K562 (cell line): Measurements from ENCODE around the gene MAGI2. TPM values are rescaled to one million over a fixed set of nuclear protein-coding genes. Genes with fewer than 3 reads are reported as not detected.

Experiments
- ATAC-seq: fragments of 200-7000 bp; cut with Tn5 transposase; 3 replicates; pipeline ENCODE4 v1.9.1; 2020; ENCODE audit warnings: moderate library complexity
- BruUV-seq: library from RNA; stranded (reverse); fragments of 400-500 nt; replicated peaks from 2 replicates; lab custom pipeline; 2021; lab: Mats Ljungman, UMichigan
- CTCF ChIA-PET: fragments of 300-600 bp; formaldehyde crosslinking; extraction: SDS; loops from one replicate; lab custom pipeline; 2021; ENCODE audit warnings: low intra/inter-chr PET ratio; lab: Yijun Ruan, JAX
- POLR2A ChIA-PET: fragments of 300-600, 350-650 bp; sonication (Branson Sonifier 250); formaldehyde crosslinking; extraction: SDS; loops from one replicate; lab custom pipeline; 2021; ENCODE audit warnings: antibody characterized with exemption, inconsistent platforms; lab: Yijun Ruan, JAX
- DNase-seq, 4 experiments: peaks; one replicate each; pipeline versions ENCODE4 v3.0.0 to v3.0.0-alpha.2; 2011 to 2018; ENCODE audit warnings: low spot score in 3 of 4, mixed read lengths in 3 of 4; ENCODE audit errors: extremely low read depth in 1 of 4
- FAIRE-seq: peaks from 2 replicates; lab custom pipeline; 2011; peaks lifted over from hg19 to GRCh38; lab: Jason Lieb, UNC
- H2AFZ ChIP-seq: 2 replicates; pipeline ENCODE4 v1.6.0; 2011; ENCODE audit warnings: low read depth, low read length, control low read depth, inconsistent platforms
- H3K27ac ChIP-seq: fragments of 200-600 bp; 3 replicates; pipeline ENCODE4 v1.8.0; 2011; ENCODE audit warnings: low read depth, mild to moderate bottlenecking, control low read depth, inconsistent platforms, low read length, moderate library complexity, mixed read lengths; ENCODE audit errors: extremely low read depth
- H3K27me3 ChIP-seq, 2 experiments: fragments of 300-600 bp in 1 of 2; 2 replicates in 1 of 2; 3 replicates in 1 of 2; pipeline versions ENCODE4 v1.6.0 to v1.8.0; 2011; ENCODE audit warnings: inconsistent platforms in 2 of 2, low read length in 2 of 2, mild to moderate bottlenecking in 1 of 2, mixed read lengths in 1 of 2, moderate library complexity in 1 of 2; ENCODE audit not compliant: control insufficient read depth in 2 of 2, insufficient read depth in 2 of 2
- H3K36me3 ChIP-seq: fragments of 300-600 bp; 3 replicates; pipeline ENCODE4 v1.8.0; 2011; ENCODE audit warnings: mild to moderate bottlenecking, low read length, inconsistent platforms; ENCODE audit not compliant: control insufficient read depth, insufficient read depth
- H3K4me1 ChIP-seq, 2 experiments: fragments of 200-600 bp in 1 of 2; replicated peaks in 1 of 2; 2 replicates in 1 of 2; 3 replicates in 1 of 2; pipeline versions ENCODE4 v1.5.1 to v1.8.0; 2011; ENCODE audit warnings: inconsistent platforms in 2 of 2, low read length in 2 of 2, mild to moderate bottlenecking in 1 of 2, mixed read lengths in 1 of 2, moderate library complexity in 1 of 2; ENCODE audit not compliant: control insufficient read depth in 2 of 2, insufficient read depth in 2 of 2
- H3K4me2 ChIP-seq: 2 replicates; pipeline ENCODE4 v1.6.1; 2011; ENCODE audit warnings: low read length, control low read depth, inconsistent platforms, mixed read lengths; ENCODE audit not compliant: insufficient read depth
- H3K4me3 ChIP-seq: fragments of 200-600 bp; sonication (generic), shearing (Covaris generic); 2 replicates; pipeline ENCODE4 v1.5.1; 2016; ENCODE audit warnings: control low read depth, inconsistent platforms
- H3K79me2 ChIP-seq: fragments of 200-600 bp; 3 replicates; pipeline ENCODE4 v1.8.0; 2011; ENCODE audit warnings: low read length, inconsistent platforms; ENCODE audit not compliant: control insufficient read depth, insufficient read depth
- H3K9ac ChIP-seq, 2 experiments: 2 replicates each; pipeline versions ENCODE4 v1.6.0 to v1.6.1; 2011; ENCODE audit warnings: low read depth in 2 of 2, low read length in 2 of 2, control low read depth in 1 of 2, inconsistent platforms in 1 of 2, mild to moderate bottlenecking in 1 of 2, mixed read lengths in 1 of 2; ENCODE audit not compliant: insufficient read depth in 1 of 2
- H3K9me1 ChIP-seq: one replicate; pipeline ENCODE4 v1.6.0; 2011; ENCODE audit warnings: inconsistent platforms, mild to moderate bottlenecking, low read length, moderate library complexity; ENCODE audit not compliant: control insufficient read depth, insufficient read depth
- H3K9me3 ChIP-seq: replicated peaks from 2 replicates; pipeline ENCODE4 v1.5.1; 2011; ENCODE audit warnings: low read depth, low read length, inconsistent platforms; ENCODE audit not compliant: control insufficient read depth, insufficient read depth
- H4K20me1 ChIP-seq: replicated peaks from 2 replicates; pipeline ENCODE4 v1.6.1; 2011; ENCODE audit warnings: low read length, inconsistent platforms, mixed read lengths; ENCODE audit not compliant: control insufficient read depth, insufficient read depth
- ARID1B ChIP-seq: fragments of 450-650 bp; IDR thresholded peaks from 2 replicates; pipeline ENCODE4 v1.6.1; 2016; ENCODE audit warnings: antibody characterized with exemption, mild to moderate bottlenecking, inconsistent platforms
- ATF1 ChIP-seq, 2 experiments: fragments of 450-650 bp in 1 of 2; IDR thresholded peaks; 2 replicates each; pipeline ENCODE4 v1.6.1; 2016; ENCODE audit warnings: missing compliant biosample characterization in 1 of 2, missing genetic modification characterization in 1 of 2
- BDP1 ChIP-seq: IDR thresholded peaks from 3 replicates; pipeline ENCODE4 v1.6.1; 2011; ENCODE audit not compliant: insufficient read length, insufficient read depth
- CBFB ChIP-seq: sonication (generic); formaldehyde crosslinking; IDR thresholded peaks from 2 replicates; pipeline ENCODE4 v1.4.0; 2020; ENCODE audit warnings: mild to moderate bottlenecking, missing genetic modification reagents
- FOXJ2 ChIP-seq: fragments of 200-800 bp; sonication (Bioruptor generic); IDR thresholded peaks from 2 replicates; pipeline ENCODE4 v1.6.1; 2016; ENCODE audit warnings: missing genetic modification characterization, missing compliant biosample characterization
- L3MBTL2 ChIP-seq: fragments of 450-650 bp; IDR thresholded peaks from 2 replicates; pipeline ENCODE4 v1.6.1; 2016; ENCODE audit warnings: mild to moderate bottlenecking, moderate library complexity
- MEF2A ChIP-seq: IDR thresholded peaks from 2 replicates; pipeline ENCODE4 v1.6.1; 2011; ENCODE audit warnings: low read depth, mild to moderate bottlenecking, low read length, moderate library complexity; ENCODE audit not compliant: control insufficient read depth
- MLLT1 ChIP-seq, 2 experiments: fragments of 450-650 bp; IDR thresholded peaks; 2 replicates each; pipeline ENCODE4 v1.6.1; 2016
- NELFE ChIP-seq: IDR thresholded peaks from 2 replicates; pipeline ENCODE4 v1.6.1; 2011; ENCODE audit warnings: mild to moderate bottlenecking; ENCODE audit not compliant: insufficient read depth, insufficient read length
- RHOXF2B ChIP-seq: fragments of 250-450 bp; sonication (Bioruptor Pico); conservative IDR thresholded peaks from 2 replicates; pipeline ENCODE4 v1.5.1; 2021
- SMARCA5 ChIP-seq: fragments of 450-650 bp; IDR thresholded peaks from 2 replicates; pipeline ENCODE4 v1.6.1; 2016
- SNIP1 ChIP-seq: fragments of 450-650 bp; IDR thresholded peaks from 2 replicates; pipeline ENCODE4 v1.7.1; 2017; ENCODE audit warnings: low read depth, mild to moderate bottlenecking
- SRSF9 ChIP-seq: fragments of 200-400 bp; formaldehyde crosslinking; IDR thresholded peaks from 2 replicates; pipeline ENCODE4 v1.6.1; 2017; ENCODE audit warnings: low read depth, low read length, borderline replicate concordance
- ZBTB43 ChIP-seq: sonication (generic); formaldehyde crosslinking; IDR thresholded peaks from 2 replicates; pipeline ENCODE4 v1.8.0; 2023; ENCODE audit warnings: mild to moderate bottlenecking, missing genetic modification reagents
- ZEB2 ChIP-seq: fragments of 450-650 bp; IDR thresholded peaks from 2 replicates; pipeline ENCODE4 v1.6.1; 2016
- ZNF124 ChIP-seq: sonication (generic); formaldehyde crosslinking; IDR thresholded peaks from 2 replicates; pipeline ENCODE4 v1.8.1; 2022; ENCODE audit warnings: missing genetic modification reagents
- ZNF507 ChIP-seq: conservative IDR thresholded peaks from 2 replicates; pipeline ENCODE4 v1.6.1; 2017; ENCODE audit warnings: missing genetic modification characterization, missing compliant biosample characterization
- WGBS: fragments of 100-300 bp; shearing (Covaris generic); methylation state at CpG from one replicate; pipeline ENCODE4 v1.1.6; 2016; ENCODE audit warnings: low coverage, mixed read lengths; ENCODE audit not compliant: insufficient coverage; ENCODE audit errors: missing lambda C conversion rate; 5-methylcytosine and 5-hydroxymethylcytosine counted together
- in situ Hi-C: fragments of 300-500 bp; cut with MboI; formaldehyde crosslinking; loops from 4 replicates; pipeline ENCODE4 v1.15.0; 2018; ENCODE audit warnings: inconsistent platforms, mixed read lengths
- intact Hi-C: fragments of 100-400 bp; cut with micrococcal nuclease; formaldehyde crosslinking; loops from 2 replicates; pipeline ENCODE4 v1.14.2; 2022
- polyA plus RNA-seq, 8 experiments: library from polyadenylated mRNA; depleted of rRNA in 4 of 8; stranded (reverse) in 5 of 8; unstranded in 3 of 8; fragments of >200 nt; fragmentation: Nextera tagmentation in 2 of 8; fragmentation: Illumina TruSeq in 1 of 8; extraction: Ambion mirVana in 2 of 8; extraction: Trizol in 1 of 8; gene quantifications; 2 replicates each; pipeline versions ENCODE4 v1.2.1 to v1.2.3, GENCODE V29; 2011 to 2014; ENCODE audit warnings: inconsistent platforms in 1 of 8, missing spikeins in 1 of 8
- total RNA-seq, 7 experiments: library from RNA; depleted of rRNA in 6 of 7; stranded (reverse); fragments of >200 nt in 6 of 7; fragmentation: Illumina TruSeq in 2 of 7; extraction: Trizol in 2 of 7; gene quantifications; 2 replicates each; pipeline versions ENCODE4 v1.2.1 to v1.2.3, GENCODE V29; 2011 to 2021; ENCODE audit warnings: low replicate concordance in 1 of 7

Gene MAGI2
- total and polyA plus RNA-seq, 9 of the 15 experiments (the other 6 are each of a cell fraction or from before 2014, with no cell fraction given), result 0.27 to 1.4 (median 0.70) TPM

GRCh38 chr7:78129865-78130264, 1323.6 kb downstream of the MAGI2 start:
- H3K79me2 ChIP-seq, result no peaks in the 10 kb centered on the region
- intact Hi-C loops, result loop anchor here (2.0 to 10.0 kb wide), 2 partner anchors 189 to 1885 kb away; no protein-coding TSS in a partner anchor
- no peak for TF ChIP-seq SRSF9
- no peak for TF ChIP-seq ARID1B
- no peaks in the 10 kb centered on the region for H3K36me3 ChIP-seq
- no peak overlapping the region for H3K9ac ChIP-seq
- no peak overlapping the region for H3K27ac ChIP-seq
- H3K27me3 ChIP-seq, result peaks cover 7 to 10% of the 10 kb centered on the region in 2 experiments; a peak in 4 of 5 replicates
- H3K9me1 ChIP-seq, result no peaks in the 10 kb centered on the region
- H3K4me1 ChIP-seq, result no peaks in the 10 kb centered on the region
- no CpG with 5 or more reads among the region's 4 CpGs for WGBS
- in situ Hi-C loops, result no loop called here
- ATAC-seq (no peak), FAIRE-seq (no peak), DNase-seq (no peak)
- BruUV-seq, result no TSS peak
- H4K20me1 ChIP-seq, result no peaks in the 10 kb centered on the region
- no peak overlapping the region for H3K4me2 ChIP-seq
- H2AFZ ChIP-seq, result no peak overlapping the region
- H3K9me3 ChIP-seq, result no peaks in the 10 kb centered on the region
- CTCF ChIA-PET, result no interaction called here
- POLR2A ChIA-PET, result interaction anchor here (1.0 kb wide), 1 partner anchor 38 kb away, joined by 3 read pairs; no protein-coding TSS in a partner anchor
- no peak overlapping the region for H3K4me3 ChIP-seq

GRCh38 chr7:78127009-78127408, 1326.5 kb downstream of the MAGI2 start:
- Histone ChIP-seq H3K4me3 (no peak overlapping the region), H4K20me1 (no peaks in the 10 kb centered on the region), H2AFZ (no peak overlapping the region), H3K9ac (no peak overlapping the region), H3K79me2 (no peaks in the 10 kb centered on the region), H3K4me2 (no peak overlapping the region), H3K9me3 (no peaks in the 10 kb centered on the region), H3K4me1 (no peaks in the 10 kb centered on the region), H3K9me1 (no peaks in the 10 kb centered on the region), H3K27ac (no peak overlapping the region), H3K36me3 (no peaks in the 10 kb centered on the region), H3K27me3 (peaks cover 5 to 6% of the 10 kb centered on the region in 2 experiments; a peak in 3 of 5 replicates)
- ATAC-seq, result no peak
- ChIA-PET POLR2A (no interaction called here), CTCF (no interaction called here)
- FAIRE-seq, result no peak
- BruUV-seq, result no TSS peak
- intact Hi-C loops, result no loop called here
- no peak for DNase-seq
- 2% methylated on average over 7 of the region's 7 CpGs for WGBS
- in situ Hi-C loops, result no loop called here
- TF ChIP-seq BDP1 (no peak), CBFB (CRISPR knock-in tag) (no peak), ZNF507 (tag) (no peak), L3MBTL2 (no peak), NELFE (no peak), ZEB2 (no peak), FOXJ2 (tag) (no peak), ZNF124 (no peak), MLLT1 (IDR thresholded peaks at IDR 0.05) (no peak), ATF1 (CRISPR knock-in tag; IDR thresholded peaks at IDR 0.05) (no peak), ATF1 (tag; IDR thresholded peaks at IDR 0.05) (no peak), MEF2A (no peak), SMARCA5 (no peak), SNIP1 (no peak), ZBTB43 (no peak), RHOXF2B (CRISPR knock-in tag) (no peak)
